ENCODE data around the gene SDSL.

DNA sequence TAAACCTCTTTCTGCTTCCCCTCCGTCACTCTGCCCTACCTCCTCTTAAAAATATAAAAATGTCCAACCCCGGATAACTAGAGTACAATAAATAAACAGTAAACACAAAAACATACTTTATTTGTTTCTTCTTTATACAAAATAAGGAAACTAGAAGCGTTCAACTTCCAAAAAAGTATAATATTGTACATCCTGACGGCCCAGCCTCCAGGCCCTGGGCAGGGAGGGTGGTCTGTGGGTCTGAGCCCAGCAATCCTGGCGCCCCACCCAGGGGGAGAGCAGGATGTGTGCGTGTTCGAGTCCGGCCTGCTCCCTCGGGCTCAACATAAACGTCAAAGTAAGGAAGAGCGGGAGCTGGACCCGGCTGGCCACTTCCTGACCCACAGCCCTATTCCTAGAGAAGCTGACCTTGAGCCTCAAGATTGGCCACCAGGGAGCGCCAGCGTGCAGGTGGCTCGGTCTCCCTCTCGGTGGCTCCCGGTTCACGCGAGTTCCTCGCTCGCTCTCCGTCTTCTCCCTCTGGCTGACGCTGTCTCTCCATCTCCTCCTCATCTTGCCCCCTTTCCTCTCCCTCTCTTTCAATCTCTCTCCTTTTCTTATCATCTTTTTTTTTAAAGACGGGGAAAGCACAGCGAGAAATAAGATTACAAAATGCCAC, 40.1 kb downstream of the SDSL start:
- TF ChIP-seq, protein P1, sequence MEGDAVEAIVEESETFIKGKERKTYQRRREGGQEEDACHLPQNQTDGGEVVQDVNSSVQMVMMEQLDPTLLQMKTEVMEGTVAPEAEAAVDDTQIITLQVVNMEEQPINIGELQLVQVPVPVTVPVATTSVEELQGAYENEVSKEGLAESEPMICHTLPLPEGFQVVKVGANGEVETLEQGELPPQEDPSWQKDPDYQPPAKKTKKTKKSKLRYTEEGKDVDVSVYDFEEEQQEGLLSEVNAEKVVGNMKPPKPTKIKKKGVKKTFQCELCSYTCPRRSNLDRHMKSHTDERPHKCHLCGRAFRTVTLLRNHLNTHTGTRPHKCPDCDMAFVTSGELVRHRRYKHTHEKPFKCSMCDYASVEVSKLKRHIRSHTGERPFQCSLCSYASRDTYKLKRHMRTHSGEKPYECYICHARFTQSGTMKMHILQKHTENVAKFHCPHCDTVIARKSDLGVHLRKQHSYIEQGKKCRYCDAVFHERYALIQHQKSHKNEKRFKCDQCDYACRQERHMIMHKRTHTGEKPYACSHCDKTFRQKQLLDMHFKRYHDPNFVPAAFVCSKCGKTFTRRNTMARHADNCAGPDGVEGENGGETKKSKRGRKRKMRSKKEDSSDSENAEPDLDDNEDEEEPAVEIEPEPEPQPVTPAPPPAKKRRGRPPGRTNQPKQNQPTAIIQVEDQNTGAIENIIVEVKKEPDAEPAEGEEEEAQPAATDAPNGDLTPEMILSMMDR (IDR thresholded peaks at IDR 0.05; ENCODE audit: insufficient read depth, low read length, poor library complexity, severe bottlenecking): peak; percentile 81
- no peak for TF ChIP-seq EZH2phosphoT487 (conservative IDR thresholded peaks at IDR 0.05; ENCODE audit: low read length)

Measured in SU-DHL-6 (cell line).